Astrocyte of the cerebellum (primary cell): ENCODE data around the gene MSI2.

Experiments used
- DNase-seq: peaks from one replicate; pipeline ENCODE4 v3.0.0-alpha.2; 2011; ENCODE audit warnings: low read depth
- H3K4me3 ChIP-seq: 2 replicates; pipeline ENCODE4 v1.5.1; 2011; ENCODE audit warnings: mild to moderate bottlenecking, low read depth, low read length, moderate library complexity
- CTCF ChIP-seq: IDR thresholded peaks from 2 replicates; pipeline ENCODE4 v1.5.1; 2012; ENCODE audit warnings: low read length, low read depth, moderate library complexity, mild to moderate bottlenecking; ENCODE audit errors: missing control alignments
- in situ Hi-C: cut with HindIII; loops from 2 replicates; pipeline ENCODE4 v1.10.0; 2017; ENCODE audit warnings: low sequenced_read_pairs

Gene MSI2

GRCh38 chr17:57640079-57640478 is 383.8 kb downstream of the MSI2 start:
- TF ChIP-seq CTCF: no peak
- no peak for DNase-seq
- no peak overlapping the region for H3K4me3 ChIP-seq
- in situ Hi-C loops: no loop called here

- no peak overlapping the region for H3K4me3 ChIP-seq
- TF ChIP-seq CTCF: no peak
- DNase-seq: no peak
- in situ Hi-C loops: no loop called here
Observed at GRCh38 chr17:57641761-57642160, 385.4 kb downstream of the MSI2 start.

- in situ Hi-C loops: no loop called here
- no peak overlapping the region for H3K4me3 ChIP-seq
- TF ChIP-seq CTCF: no peak
- DNase-seq: no peak
Observed at GRCh38 chr17:57643062-57643461, 386.7 kb downstream of the MSI2 start.

GRCh38 chr17:57644326-57644725 is 388.0 kb downstream of the MSI2 start:
- H3K4me3 ChIP-seq: no peak overlapping the region
- no peak for DNase-seq
- no peak for TF ChIP-seq CTCF
- in situ Hi-C loops: no loop called here

- in situ Hi-C loops: no loop called here
- DNase-seq: no peak
Observed at GRCh38 chr17:57645950-57646665, 389.8 kb downstream of the MSI2 start.

GRCh38 chr17:57648720-57649119 is 392.4 kb downstream of the MSI2 start:
- in situ Hi-C loops: no loop called here

More at GRCh38 chr17:57645950-57646665, 389.8 kb downstream of the MSI2 start:
- no peak overlapping the region for H3K4me3 ChIP-seq
- no peak for TF ChIP-seq CTCF

More at GRCh38 chr17:57648720-57649119, 392.4 kb downstream of the MSI2 start:
- DNase-seq: no peak
- TF ChIP-seq CTCF: no peak
- H3K4me3 ChIP-seq: no peak overlapping the region
